GM21576 (cell line): ENCODE results near the gene TRPM2.

Source experiments
- ATAC-seq: cut with Tn5 transposase; IDR thresholded peaks from one replicate; pipeline ENCODE4 v1.9.1; 2021; ENCODE audit warnings: mild to moderate bottlenecking, moderate library complexity; ENCODE audit not compliant: unreplicated experiment

The TRPM2 gene

DNA sequence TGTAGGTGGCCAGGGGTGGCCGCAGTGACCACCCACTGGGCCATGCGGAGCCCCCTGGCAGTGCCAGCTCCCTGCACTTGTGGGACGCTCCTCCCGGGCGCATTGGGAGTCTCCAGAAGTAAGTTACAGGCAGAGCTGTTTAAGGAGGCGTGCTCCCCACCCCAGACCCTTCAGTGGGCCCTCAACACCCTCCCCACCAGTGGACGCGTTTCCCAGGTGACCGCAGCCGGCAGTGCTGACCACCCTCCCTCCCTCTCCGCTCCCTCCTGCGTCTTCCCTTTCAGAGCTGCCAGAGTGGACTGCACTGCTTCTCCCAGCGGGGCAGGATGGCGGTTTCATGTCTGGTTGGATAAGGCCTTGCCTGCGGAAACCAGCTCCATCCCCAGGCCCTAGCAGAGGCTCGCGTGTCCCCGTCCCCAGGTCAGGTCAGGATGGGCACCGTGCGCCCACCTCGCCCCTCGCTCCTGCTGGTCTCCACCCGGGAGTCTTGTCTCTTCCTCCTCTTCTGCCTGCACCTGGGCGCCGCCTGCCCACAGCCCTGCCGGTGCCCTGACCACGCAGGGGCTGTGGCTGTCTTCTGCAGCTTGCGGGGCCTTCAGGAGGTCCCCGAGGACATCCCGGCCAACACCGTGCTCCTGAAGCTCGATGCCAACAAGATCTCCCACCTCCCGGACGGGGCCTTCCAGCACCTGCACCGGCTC, 102.9 kb downstream of the TRPM2 start:
- no peak for ATAC-seq

DNA sequence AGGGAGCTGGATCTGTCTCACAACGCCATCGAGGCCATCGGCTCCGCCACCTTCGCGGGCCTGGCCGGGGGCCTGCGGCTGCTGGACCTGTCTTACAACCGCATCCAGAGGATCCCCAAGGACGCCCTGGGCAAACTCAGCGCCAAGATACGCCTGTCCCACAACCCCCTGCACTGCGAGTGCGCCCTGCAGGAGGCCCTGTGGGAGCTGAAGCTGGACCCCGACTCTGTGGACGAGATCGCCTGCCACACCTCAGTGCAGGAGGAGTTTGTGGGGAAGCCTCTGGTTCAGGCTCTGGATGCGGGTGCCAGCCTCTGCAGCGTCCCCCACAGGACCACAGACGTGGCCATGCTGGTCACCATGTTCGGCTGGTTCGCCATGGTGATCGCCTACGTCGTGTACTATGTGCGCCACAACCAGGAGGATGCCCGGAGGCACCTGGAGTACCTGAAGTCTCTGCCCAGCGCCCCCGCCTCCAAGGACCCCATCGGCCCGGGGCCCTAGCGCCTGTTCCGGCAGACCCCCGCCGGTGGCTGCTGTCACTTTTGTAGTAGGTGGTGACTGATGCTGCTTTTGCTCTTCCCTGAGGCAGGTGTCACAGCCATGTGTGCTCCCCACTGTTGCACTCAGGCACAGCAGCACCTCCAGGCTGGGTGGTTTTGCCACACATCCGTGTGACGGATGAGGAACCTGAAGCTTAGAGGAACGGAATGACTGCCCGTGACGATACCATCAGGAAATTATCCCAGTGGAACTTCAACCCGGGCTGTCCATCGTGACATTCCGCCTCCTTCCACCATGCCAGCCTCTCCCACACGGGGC, 103.7 kb downstream of the TRPM2 start:
- ATAC-seq: no peak

DNA sequence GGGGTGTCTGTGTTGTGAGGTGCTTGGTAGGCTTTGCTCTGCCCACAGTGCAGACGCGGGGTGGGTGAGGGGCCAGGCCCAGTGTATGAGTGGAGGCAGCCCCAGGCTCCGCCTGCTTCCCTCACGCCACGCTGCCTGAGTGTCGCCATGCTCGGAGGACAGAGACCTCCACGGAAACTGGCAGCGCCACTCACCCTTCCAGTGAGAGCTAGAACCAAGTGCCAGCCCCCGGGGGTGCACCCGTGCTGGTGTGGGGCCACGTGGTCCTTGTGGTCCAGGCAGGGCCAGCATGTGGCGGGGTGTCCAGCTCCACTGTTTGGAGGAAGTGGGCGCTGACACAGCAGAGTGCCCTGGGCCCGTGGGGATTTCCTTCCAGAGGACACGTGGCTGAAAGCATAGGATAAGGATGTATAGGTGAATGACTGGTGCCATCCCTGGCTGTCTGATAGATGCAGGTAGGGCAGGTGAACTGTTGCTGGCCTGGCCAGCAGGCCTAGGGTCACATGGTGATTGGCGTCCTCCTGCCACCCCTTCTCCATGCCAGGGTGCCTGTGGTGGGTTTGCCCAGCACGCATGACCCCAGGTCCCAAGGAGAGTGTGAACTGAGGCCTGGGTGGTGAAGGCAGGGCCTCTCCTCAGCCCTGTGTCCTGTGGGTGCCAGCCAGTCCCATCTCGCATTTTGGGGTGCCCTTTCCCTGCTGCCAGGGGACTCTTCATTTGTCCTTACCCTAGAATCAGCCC, 105.7 kb downstream of the TRPM2 start:
- no peak for ATAC-seq

DNA sequence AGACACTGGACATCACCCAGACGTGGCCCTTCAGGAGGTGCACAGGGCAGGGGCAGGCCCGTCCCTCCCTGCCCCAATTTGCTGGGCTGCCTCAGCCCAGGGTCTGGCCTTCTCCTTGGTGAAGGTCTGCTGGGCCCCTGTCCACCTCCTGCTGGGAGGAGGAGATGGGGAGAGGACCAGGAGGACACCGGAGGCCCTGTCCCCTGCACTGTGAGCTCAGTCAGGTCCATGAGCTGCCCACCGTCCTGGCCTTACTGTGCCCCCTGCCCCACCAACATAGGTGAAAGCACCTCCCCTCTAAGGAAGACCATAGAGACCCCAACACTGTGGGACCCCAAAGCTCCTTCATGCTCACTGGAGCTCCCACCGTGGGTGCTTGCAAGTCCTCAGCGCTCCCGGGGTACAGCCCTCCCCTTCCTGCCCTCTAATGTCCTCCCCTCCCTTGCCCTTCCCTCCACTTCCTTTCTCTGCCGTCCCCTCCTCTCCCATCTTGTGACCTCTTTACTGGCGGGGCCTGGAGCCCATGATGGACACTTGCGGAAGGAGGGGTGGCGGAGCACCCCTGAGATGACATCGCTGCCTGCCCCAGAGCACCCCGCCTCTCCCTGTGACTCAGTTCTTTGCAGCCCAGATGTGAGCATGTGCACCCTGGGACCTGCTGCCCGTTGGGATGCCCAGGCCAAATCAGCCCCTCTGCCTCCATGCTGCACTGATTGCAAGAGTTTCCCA, 106.5 kb downstream of the TRPM2 start:
- ATAC-seq: no peak

DNA sequence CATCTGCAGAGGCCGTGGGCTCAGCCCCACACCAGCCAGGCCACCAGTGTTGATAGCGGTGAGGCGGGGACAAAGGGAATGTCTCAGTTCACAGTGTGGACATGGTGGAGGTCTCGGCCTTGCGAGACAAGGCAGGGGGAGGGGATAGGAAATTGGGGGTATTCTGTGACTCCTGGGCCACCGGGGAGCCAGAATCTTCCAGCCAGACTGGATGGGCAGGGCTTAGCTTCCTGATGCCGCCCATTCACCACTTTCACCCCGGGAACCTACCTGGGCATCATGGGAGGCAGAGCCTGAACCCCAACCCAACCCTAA, 107.0 kb downstream of the TRPM2 start:
- no peak for ATAC-seq

DNA sequence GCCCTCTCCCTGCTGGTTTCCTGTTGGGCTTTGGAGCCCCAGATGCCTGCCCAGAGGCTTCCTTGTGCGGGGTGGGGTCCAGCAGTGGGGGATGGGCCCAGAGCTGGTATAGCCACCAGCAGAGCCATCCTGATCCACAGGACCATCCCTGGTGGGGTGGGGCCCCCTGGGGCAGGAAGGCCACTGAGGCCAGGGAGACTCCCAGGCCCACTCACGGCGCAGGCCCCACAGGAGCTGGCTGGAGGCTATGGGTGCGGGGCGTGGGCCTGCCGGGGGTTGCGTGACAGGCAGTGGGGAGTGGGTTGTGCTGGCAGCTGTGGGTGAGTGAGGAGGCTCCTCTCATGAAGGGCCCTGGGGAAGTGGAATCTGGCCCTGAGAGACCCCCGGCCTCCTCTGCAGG, 107.6 kb downstream of the TRPM2 start:
- ATAC-seq: no peak

DNA sequence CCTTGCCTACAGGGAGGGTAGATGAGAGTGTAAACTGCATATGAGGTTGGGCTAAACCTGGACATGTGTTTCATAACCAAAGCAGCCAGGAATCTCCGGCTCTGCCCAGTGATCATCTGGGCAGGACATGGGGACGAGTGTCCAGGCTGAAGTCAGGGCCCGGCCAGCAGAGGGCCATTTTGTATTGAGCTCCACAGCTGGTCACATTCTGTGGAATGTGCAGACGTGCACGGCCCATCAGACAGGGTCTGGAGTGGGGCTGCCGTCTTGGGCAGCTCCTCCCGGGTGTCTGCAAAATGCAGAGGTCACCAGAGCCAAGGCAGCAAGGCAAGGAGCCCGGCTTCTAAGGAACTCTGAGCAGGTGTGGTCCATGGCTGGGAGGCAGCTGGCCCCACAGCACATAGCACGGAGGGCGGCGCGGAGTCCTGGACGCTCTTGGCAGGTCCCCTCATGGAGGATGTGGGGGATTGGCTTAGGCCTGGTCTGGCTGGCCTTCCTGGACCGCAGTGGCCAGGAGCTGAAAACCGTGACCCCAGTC, 108.1 kb downstream of the TRPM2 start:
- no peak for ATAC-seq

DNA sequence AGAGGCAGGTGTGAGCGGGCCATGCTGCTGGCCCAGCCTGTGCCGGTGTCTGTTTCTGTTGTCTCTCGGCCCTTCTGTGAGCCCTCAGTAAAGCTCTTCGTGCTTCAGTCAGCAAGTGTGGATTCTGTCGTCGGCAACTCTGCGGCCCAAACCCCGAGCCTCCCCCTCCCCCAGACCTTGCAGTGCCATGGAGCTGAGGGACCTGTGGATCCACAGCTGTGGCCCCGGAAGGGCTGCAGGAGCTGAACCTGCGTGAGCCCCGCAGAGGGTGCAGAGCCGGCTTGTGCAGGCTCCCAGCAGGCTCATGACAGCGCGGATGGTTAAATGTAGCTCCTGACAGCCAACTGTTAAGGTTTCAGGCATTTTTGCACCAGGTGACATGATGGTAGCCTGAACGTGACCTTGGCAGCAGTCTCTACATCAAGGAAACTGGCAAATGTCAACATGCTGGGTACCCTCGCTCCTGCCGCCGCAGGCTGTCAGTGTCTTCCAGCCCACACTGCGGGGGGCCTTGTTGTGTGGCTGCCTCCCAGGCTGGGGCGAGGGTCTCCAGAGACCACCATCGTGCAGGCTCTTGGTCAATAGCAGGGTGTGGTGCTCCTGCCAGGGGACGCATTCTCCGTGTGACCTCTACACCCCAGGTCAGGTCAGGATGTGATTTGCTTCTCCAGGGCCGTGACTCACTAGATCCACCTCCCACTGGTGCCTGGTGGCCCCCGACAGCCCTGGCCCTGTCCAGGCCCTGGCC, 108.8 kb downstream of the TRPM2 start:
- ATAC-seq: no peak

DNA sequence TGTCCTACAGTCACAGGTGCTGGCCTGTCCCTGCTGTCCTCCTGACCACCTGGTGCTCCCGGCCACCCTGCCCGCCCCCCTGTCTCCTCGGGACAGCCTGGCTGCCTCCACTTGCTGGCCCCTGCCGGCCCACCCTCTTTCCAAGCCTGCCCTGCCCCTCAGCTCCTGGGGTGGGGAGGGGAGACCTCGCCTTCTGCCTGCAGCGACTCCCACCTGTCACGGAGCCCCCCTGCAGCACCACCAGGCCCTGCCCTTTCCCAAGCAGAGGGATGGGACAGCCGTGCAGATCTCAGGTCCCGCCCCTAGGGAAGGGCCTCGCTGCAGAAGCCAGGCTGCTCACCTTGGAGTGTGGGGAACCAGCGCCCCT, 109.4 kb downstream of the TRPM2 start:
- ATAC-seq: no peak

DNA sequence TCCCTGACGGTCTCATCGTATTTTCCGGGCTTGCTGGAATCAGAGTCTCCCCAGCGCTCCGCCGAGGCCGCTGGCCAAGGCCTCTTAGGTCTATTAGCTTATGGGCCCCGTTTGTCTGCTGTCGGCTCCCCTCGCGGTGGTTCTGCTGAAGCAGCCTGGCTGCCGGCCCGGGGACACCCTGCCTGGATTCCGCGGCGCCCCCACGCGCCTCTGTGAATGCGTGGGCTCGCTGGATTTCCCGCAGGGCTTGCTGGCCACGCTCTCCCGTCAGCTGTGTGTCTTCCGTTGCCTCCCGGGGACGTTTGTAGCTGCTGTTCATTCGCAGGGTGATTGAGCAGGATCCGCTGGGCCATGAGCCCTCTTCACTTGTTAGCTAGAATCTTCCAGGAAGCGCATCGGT, 110.3 kb downstream of the TRPM2 start:
- no peak for ATAC-seq

DNA sequence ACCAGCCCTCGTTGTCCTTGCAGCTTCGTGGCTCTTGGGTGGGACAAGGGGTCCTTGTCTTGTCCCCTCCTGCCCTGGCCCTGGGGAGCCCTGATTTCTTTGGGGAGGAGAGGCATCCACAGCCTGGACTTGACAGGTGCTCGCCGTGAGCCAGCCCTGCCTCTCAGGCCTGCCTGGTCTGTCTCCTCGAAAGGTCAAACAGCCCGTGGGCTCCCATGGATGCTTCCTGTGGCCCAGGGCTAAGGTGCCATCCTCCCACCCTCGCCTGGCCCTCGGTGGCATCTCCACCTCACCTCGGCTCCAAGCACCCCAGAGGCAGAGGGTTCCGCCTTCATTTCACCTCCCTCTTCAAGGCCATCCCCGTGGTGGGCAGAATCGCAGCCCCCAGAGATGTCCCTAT, 110.9 kb downstream of the TRPM2 start:
- ATAC-seq: no peak

DNA sequence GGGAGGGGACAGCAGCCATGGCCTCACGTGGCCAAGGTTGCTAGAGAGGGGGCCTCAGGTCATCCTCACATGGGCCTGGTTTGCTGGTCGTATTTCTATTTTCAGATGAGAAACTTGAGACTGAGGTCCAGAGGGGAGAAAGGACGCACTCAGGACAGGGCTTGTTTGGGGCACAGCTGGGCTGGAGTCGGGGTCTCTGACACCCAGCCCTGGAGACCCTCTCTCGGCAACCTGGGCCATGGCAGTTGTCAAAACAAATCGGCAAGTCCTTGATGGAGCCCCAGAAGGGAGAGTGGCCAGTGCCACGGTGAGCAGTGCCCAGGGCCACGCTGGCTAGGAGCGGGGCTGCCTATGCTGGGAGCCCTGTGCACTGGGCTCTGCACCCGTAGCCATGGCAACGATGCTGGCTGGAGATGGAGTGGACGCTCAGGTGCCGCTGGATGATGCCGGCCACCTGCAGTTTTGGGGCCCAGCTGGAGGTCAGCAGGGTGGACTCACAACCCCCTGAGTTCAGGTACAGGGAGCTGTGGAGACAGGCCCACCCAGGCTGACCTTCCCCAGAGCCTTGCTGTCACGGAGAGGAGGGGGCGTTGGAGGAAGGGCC, 113.0 kb downstream of the TRPM2 start:
- no peak for ATAC-seq

DNA sequence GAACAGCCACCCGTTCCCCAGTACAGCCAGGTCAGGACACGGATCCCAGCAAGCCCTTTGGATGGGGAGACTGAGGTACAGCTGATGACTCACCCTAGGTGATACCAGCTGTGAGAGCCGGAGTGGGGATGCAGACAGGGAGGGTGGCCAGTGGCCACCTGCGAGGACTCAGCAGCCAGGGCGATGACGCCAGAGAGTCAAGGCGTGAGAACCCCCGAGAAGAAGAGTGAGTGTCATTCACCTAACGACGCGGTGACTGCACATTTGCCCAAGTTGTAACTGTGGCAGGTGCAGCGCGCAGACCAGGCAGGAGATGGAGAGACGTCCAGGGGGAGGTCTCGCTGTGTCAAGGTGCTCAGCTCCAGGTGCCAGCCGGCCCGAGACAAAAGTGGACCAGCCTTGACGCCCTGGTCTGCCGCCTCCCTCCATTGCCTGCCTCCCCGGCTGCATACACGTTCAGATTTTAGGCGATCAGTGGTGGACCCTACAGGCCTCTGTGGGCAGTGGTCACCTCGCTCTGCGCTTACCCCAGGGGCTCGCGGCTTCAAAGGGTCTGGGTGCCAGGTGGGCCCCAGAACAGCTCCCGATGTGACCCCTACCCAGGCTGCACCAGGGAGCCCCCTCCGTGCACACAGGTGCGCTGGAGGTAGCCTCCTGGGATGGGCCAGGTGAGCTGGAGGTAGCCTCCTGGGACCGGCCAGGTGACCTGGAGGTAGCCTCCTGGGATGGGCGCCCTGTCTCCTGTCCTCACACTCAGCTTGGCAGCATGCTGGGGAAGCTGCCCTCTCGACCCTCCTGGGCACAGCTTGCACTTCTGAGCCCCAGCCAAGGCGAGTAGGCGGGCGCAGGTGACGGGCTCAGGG, 113.8 kb downstream of the TRPM2 start:
- no peak for ATAC-seq

DNA sequence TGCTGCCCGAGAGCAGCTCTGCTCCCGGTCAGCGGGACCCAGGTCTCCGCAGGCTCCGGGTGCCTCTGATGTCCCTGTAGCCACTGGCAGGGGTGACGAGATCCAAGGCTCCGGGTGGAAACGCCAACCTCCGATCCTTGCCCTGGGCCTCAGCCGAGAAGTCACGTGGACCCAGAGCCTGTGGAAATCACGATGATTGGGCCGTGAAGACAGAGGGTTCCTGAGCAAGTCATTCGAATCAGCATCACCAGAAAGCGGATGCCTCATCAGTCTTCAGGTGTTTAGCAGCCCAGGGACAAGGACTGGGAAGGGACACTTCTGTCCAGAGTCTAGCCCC, 114.4 kb downstream of the TRPM2 start:
- no peak for ATAC-seq

DNA sequence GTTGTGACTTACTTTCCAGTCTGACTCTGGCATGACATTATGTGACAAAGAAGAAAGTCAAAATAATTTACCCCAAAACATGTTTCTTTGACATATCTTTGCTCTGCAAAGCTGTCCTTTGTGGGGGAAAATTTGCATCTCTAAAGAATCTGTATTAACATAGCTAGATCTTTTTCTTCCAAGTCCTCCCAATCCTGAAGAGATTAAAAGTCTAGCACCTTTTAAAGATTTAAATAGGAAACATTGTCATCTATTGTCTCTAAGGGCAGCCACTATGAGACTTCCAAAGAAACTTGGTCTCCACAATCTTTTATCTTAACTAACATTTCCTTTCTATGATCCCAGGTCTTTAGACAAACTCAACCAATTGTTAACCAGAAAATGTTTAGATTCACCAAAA, 117.9 kb downstream of the TRPM2 start:
- no peak for ATAC-seq

DNA sequence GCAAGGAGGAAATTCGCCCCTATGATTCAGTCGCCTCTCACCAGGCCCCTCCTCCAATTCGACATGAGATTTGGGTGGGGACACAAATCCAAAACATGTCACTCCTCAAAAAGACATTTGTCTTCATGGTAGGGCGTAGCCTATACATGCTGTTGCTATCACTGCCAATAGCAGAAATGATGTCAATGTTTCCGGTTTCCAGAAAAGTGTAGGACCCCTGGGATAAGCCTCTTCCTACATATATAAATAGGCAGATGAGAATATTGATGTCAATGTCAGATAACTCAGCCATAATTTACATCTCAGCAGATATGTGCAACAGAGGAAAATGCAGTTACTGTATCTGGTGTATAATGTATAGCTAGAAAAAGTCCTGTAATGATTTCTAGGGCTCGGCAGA, 118.6 kb downstream of the TRPM2 start:
- no peak for ATAC-seq

DNA sequence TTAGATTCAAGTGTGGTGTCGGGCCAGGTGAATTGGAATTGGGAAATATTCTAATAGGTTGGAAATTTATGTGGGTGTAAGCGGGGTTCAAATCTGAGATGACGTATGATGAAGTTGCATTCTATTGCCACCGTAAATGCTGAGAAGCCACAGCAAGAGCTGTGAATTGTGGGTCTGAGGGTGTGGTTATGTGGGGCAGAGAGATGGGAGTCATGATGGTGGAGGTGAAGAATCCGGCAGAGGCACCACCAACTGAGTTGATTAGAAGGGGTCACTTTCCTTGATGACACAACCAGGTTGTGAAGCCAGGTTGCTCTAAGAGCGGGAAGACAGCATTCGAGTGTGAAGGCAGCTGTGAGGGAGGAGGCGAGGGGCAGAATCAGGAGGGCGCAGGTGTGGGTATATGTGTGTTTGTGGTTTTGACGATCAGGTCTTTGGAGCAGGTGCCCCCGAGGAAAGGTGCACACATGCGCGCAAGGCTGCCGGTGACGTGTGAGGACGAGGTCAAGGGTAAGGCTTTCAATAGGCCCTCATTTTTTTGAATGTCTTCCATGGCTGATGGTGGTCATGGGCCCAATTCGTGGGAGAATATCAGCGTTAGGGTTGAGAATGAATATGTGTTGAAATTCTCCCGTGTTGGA, 120.6 kb downstream of the TRPM2 start:
- no peak for ATAC-seq

DNA sequence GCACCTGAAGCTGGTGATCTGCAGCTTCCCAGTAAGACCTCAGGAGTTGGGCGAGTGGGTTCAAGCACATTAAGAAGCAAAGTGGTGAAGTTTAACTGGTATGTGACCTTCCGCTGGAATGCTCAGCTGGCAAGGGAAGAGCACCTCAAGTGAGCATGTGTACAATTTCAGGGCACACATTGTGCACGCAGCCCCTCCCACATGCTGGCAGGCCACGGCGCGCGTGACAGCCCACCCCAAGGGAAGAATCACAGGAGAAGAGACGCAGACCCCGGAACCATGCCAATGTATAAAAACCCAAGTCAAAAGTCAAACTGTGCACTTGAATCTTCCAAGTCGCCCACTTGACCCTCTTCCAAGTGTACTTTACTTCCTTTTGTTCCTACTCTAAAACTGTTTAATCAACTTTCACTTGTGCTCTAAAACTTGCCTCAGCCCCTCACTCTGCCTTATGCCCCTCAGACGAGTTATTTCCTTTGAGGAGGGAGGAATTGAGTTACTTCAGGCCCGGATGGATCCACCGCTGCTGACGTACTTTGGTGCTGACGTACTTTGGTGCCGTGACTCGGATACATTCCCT, 121.9 kb downstream of the TRPM2 start:
- no peak for ATAC-seq
